ENCODE results near the gene AGAP1. TPM values are rescaled to one million over a fixed set of nuclear protein-coding genes. Genes with fewer than 3 reads are reported as not detected.

The AGAP1 gene
- total RNA-seq, 2 experiments from 2014 or later, result not detected

- Histone ChIP-seq H3K9me3 (ENCODE audit: low read length) (no peaks in the 10 kb centered on the region), H3K36me3 (ENCODE audit: insufficient read depth, low read length) (no peaks in the 10 kb centered on the region), H3K27ac (ENCODE audit: low read depth, low read length, poor library complexity, severe bottlenecking) (no peak overlapping the region), H3K79me2 (ENCODE audit: insufficient read depth, low read depth, low read length) (no peaks in the 10 kb centered on the region), H3K4me1 (ENCODE audit: insufficient read depth, low read length, poor library complexity, severe bottlenecking) (no peaks in the 10 kb centered on the region), H3K4me2 (ENCODE audit: low read length) (no peak overlapping the region), H4K20me1 (ENCODE audit: insufficient read depth, low read length) (no peaks in the 10 kb centered on the region), H3K4me3 (ENCODE audit: low read depth, low read length, poor library complexity, severe bottlenecking) (no peak overlapping the region), H2AFZ (ENCODE audit: low read length) (no peak overlapping the region), H3K9me2 (ENCODE audit: insufficient read depth, low read length) (no peaks in the 10 kb centered on the region)
- no TSS peak for BruUV-seq (replicated peaks)
- CTCF ChIA-PET (ENCODE audit: unreplicated experiment), result no interaction called here
- TF ChIP-seq, protein P1, sequence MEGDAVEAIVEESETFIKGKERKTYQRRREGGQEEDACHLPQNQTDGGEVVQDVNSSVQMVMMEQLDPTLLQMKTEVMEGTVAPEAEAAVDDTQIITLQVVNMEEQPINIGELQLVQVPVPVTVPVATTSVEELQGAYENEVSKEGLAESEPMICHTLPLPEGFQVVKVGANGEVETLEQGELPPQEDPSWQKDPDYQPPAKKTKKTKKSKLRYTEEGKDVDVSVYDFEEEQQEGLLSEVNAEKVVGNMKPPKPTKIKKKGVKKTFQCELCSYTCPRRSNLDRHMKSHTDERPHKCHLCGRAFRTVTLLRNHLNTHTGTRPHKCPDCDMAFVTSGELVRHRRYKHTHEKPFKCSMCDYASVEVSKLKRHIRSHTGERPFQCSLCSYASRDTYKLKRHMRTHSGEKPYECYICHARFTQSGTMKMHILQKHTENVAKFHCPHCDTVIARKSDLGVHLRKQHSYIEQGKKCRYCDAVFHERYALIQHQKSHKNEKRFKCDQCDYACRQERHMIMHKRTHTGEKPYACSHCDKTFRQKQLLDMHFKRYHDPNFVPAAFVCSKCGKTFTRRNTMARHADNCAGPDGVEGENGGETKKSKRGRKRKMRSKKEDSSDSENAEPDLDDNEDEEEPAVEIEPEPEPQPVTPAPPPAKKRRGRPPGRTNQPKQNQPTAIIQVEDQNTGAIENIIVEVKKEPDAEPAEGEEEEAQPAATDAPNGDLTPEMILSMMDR (conservative IDR thresholded peaks at IDR 0.05; ENCODE audit: low read length), result no peak
- TF ChIP-seq EZH2phosphoT487 (IDR thresholded peaks at IDR 0.05; ENCODE audit: borderline replicate concordance, low read depth, low read length), result no peak
- intact Hi-C loops (cut with micrococcal nuclease; ENCODE audit: unreplicated experiment), result no loop called here
- no peak for DNase-seq (ENCODE audit: low spot score)
- POLR2A ChIA-PET, result no interaction called here
These were observed 673.7 kb downstream of the AGAP1 start for GRCh38 chr2:236167297-236168109.

GRCh38 chr2:236168110-236169080 is 674.6 kb downstream of the AGAP1 start, which contains the start of gene GBX2:
TSS of gene GBX2 (minus strand) at chr2:236168386. CDS start at chr2:236167971, 415 bp downstream.
- H3K27ac ChIP-seq (ENCODE audit: low read depth, low read length, poor library complexity, severe bottlenecking), result no peak within 1 kb of the TSS
- BruUV-seq (replicated peaks), result no TSS peak
- no peaks in the 10 kb centered on the region for H3K9me3 ChIP-seq (ENCODE audit: low read length)
- CTCF ChIA-PET (ENCODE audit: unreplicated experiment), result no interaction called here
- POLR2A ChIA-PET, result no interaction called here
- no peak within 1 kb of the TSS for H2AFZ ChIP-seq (ENCODE audit: low read length)
- H3K4me3 ChIP-seq (ENCODE audit: low read depth, low read length, poor library complexity, severe bottlenecking), result no peak within 1 kb of the TSS
- TF ChIP-seq EZH2phosphoT487 (IDR thresholded peaks at IDR 0.05; ENCODE audit: borderline replicate concordance, low read depth, low read length), result no peak
- TF ChIP-seq, protein P1 (conservative IDR thresholded peaks at IDR 0.05; ENCODE audit: low read length), result no peak
- H3K9me2 ChIP-seq (ENCODE audit: insufficient read depth, low read length), result no peaks in the 10 kb centered on the region
- H3K36me3 ChIP-seq (ENCODE audit: insufficient read depth, low read length), result no peaks in the 10 kb centered on the region
- no peaks in the 10 kb centered on the region for H4K20me1 ChIP-seq (ENCODE audit: insufficient read depth, low read length)
- H3K4me2 ChIP-seq (ENCODE audit: low read length), result no peak within 1 kb of the TSS
- intact Hi-C loops (cut with micrococcal nuclease; ENCODE audit: unreplicated experiment), result no loop called here
- no peaks in the 10 kb centered on the region for H3K4me1 ChIP-seq (ENCODE audit: insufficient read depth, low read length, poor library complexity, severe bottlenecking)
- DNase-seq (ENCODE audit: low spot score), result no peak
- H3K79me2 ChIP-seq (ENCODE audit: insufficient read depth, low read depth, low read length), result no peaks in the 10 kb centered on the region

All from OCI-LY7 (cell line).